ENCODE measurements around the gene MS4A4E. TPM values are rescaled to one million over a fixed set of nuclear protein-coding genes. Genes with fewer than 3 reads are reported as not detected.

MS4A4E gene
- polyA plus RNA-seq, 4 donors, result 0.56 to 0.61 TPM; not detected in 2

DNA sequence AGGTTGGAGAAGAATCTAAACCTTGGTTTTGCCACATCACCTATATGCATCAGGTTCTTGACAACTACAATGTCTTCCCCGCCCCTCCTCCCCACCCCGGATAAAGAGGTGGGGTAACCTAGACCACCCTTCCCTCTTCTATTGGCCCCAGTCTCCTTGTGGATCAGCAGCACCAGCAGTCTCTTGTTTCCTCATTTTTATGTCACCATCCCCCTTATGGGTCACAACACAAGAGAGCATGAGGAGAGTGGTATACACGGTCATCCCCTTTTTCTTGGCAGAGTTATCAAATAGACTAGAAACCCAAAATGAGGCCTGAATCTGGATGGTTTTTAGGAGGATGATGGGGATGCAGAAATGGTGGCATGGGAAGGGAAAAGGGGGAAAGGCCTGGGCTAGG lies 1.2 kb downstream of the MS4A4E start:
- H3K4me3 ChIP-seq (ENCODE audit: low read depth in 1 of 3, low read length in 3 of 3), result no peak overlapping the region
- H3K9me3 ChIP-seq (ENCODE audit: control insufficient read depth in 2 of 2, insufficient read depth in 1 of 2, low read depth in 1 of 2, low read length in 1 of 2), result no peaks in the 10 kb centered on the region
- H3K27me3 ChIP-seq (ENCODE audit: control insufficient read depth in 3 of 3, insufficient read depth in 3 of 3, low read length in 3 of 3), result no peaks in the 10 kb centered on the region
- H3K36me3 ChIP-seq (ENCODE audit: control insufficient read depth in 3 of 3, insufficient read depth in 2 of 3, low read depth in 1 of 3, low read length in 3 of 3), result no peaks in the 10 kb centered on the region
- H3K27ac ChIP-seq (ENCODE audit: low read depth in 1 of 3, low read length in 2 of 3), result no peak overlapping the region
- no peaks in the 10 kb centered on the region for H3K4me1 ChIP-seq (ENCODE audit: control insufficient read depth in 3 of 3, insufficient read depth in 2 of 3, low read depth in 1 of 3, low read length in 2 of 3)
- WGBS, 3 donors, result 85 to 90% (median 89%) methylated on average over 3 of the region's 3 CpGs
- FAIRE-seq, result no peak
- no peak for DNase-seq

DNA sequence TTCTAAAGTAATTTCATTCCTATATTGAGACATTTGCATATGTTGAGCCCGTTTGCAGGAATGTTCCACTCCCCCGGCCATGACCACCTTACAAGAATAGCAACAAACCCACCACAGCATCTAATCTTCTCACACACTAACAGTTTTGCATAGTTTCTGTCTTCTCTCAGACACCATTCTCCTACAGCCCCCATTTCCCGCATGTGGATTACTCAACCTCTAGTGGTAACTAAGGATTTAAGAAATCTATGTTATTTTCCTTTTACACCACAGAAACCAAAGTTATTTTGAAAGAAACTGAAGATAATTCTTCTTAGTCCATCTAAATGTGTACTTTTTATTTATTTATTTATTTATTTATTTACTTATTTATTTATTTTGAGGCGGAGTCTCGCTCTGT lies 2.3 kb downstream of the MS4A4E start:
- DNase-seq (no peak), FAIRE-seq (no peak)
- Histone ChIP-seq H3K9me3 (ENCODE audit: control insufficient read depth in 2 of 2, insufficient read depth in 1 of 2, low read depth in 1 of 2, low read length in 1 of 2) (no peaks in the 10 kb centered on the region), H3K4me1 (ENCODE audit: control insufficient read depth in 3 of 3, insufficient read depth in 2 of 3, low read depth in 1 of 3, low read length in 2 of 3) (no peaks in the 10 kb centered on the region), H3K36me3 (ENCODE audit: control insufficient read depth in 3 of 3, insufficient read depth in 2 of 3, low read depth in 1 of 3, low read length in 3 of 3) (no peaks in the 10 kb centered on the region), H3K4me3 (ENCODE audit: low read depth in 1 of 3, low read length in 3 of 3) (no peak overlapping the region), H3K27ac (ENCODE audit: low read depth in 1 of 3, low read length in 2 of 3) (no peak overlapping the region), H3K27me3 (ENCODE audit: control insufficient read depth in 3 of 3, insufficient read depth in 3 of 3, low read length in 3 of 3) (no peaks in the 10 kb centered on the region)
- WGBS, 3 donors, result 80 to 83% (median 83%) methylated on average over 5 of the region's 5 CpGs

DNA sequence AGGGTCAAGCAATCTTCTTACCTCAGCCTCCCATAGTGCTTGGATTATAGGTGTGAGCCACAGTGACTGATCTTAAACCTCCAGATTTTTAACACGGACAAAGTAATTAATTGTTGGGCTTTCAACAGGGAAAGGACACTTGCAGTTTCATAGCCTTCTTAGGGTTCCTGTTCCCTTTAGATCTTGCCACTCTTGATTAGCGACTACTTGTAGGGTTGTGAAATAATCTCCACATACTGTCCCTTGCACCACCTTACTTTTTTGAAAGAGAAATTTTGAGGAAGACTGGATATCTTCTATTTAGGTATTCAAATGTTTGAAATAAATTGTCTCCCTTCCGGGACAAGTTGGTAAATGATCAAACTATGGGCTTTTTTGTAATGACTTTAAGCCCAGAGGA lies 7.6 kb downstream of the MS4A4E start:
- Histone ChIP-seq H3K9me3 (ENCODE audit: control insufficient read depth in 2 of 2, insufficient read depth in 1 of 2, low read depth in 1 of 2, low read length in 1 of 2) (no peaks in the 10 kb centered on the region), H3K36me3 (ENCODE audit: control insufficient read depth in 3 of 3, insufficient read depth in 2 of 3, low read depth in 1 of 3, low read length in 3 of 3) (no peaks in the 10 kb centered on the region), H3K27ac (ENCODE audit: low read depth in 1 of 3, low read length in 2 of 3) (no peak overlapping the region), H3K4me3 (ENCODE audit: low read depth in 1 of 3, low read length in 3 of 3) (no peak overlapping the region), H3K27me3 (ENCODE audit: control insufficient read depth in 3 of 3, insufficient read depth in 3 of 3, low read length in 3 of 3) (no peaks in the 10 kb centered on the region), H3K4me1 (ENCODE audit: control insufficient read depth in 3 of 3, insufficient read depth in 2 of 3, low read depth in 1 of 3, low read length in 2 of 3) (no peaks in the 10 kb centered on the region)
- FAIRE-seq (no peak), DNase-seq (no peak)
- 80 to 86% (median 82%) methylated on average over 3 of the region's 3 CpGs for WGBS, 3 donors

- no peaks in the 10 kb centered on the region for H3K9me3 ChIP-seq (ENCODE audit: control insufficient read depth in 2 of 2, insufficient read depth in 1 of 2, low read depth in 1 of 2, low read length in 1 of 2)
- no peak for FAIRE-seq
Measured at GRCh38 chr11:60230681-60231080, 12.3 kb downstream of the MS4A4E start.

GRCh38 chr11:60222141-60222540 lies 20.8 kb downstream of the MS4A4E start:
- DNase-seq, result no peak
- H3K9me3 ChIP-seq (ENCODE audit: control insufficient read depth in 2 of 2, insufficient read depth in 1 of 2, low read depth in 1 of 2, low read length in 1 of 2), result no peaks in the 10 kb centered on the region
- no peak for FAIRE-seq
- H3K4me1 ChIP-seq (ENCODE audit: control insufficient read depth in 3 of 3, insufficient read depth in 2 of 3, low read depth in 1 of 3, low read length in 2 of 3), result no peaks in the 10 kb centered on the region
- 87 to 93% (median 90%) methylated on average over 4 of the region's 4 CpGs for WGBS, 3 donors
- no peaks in the 10 kb centered on the region for H3K36me3 ChIP-seq (ENCODE audit: control insufficient read depth in 3 of 3, insufficient read depth in 2 of 3, low read depth in 1 of 3, low read length in 3 of 3)
- no peak overlapping the region for H3K27ac ChIP-seq (ENCODE audit: low read depth in 1 of 3, low read length in 2 of 3)
- no peak overlapping the region for H3K4me3 ChIP-seq (ENCODE audit: low read depth in 1 of 3, low read length in 3 of 3)
- no peaks in the 10 kb centered on the region for H3K27me3 ChIP-seq (ENCODE audit: control insufficient read depth in 3 of 3, insufficient read depth in 3 of 3, low read length in 3 of 3)

More at GRCh38 chr11:60230681-60231080, 12.3 kb downstream of the MS4A4E start:
- WGBS, 3 donors, result 32 to 63% (median 44%) methylated on average over 1 of the region's 1 CpG
- Histone ChIP-seq H3K27ac (ENCODE audit: low read depth in 1 of 3, low read length in 2 of 3) (no peak overlapping the region), H3K4me1 (ENCODE audit: control insufficient read depth in 3 of 3, insufficient read depth in 2 of 3, low read depth in 1 of 3, low read length in 2 of 3) (no peaks in the 10 kb centered on the region), H3K36me3 (ENCODE audit: control insufficient read depth in 3 of 3, insufficient read depth in 2 of 3, low read depth in 1 of 3, low read length in 3 of 3) (no peaks in the 10 kb centered on the region), H3K4me3 (ENCODE audit: low read depth in 1 of 3, low read length in 3 of 3) (no peak overlapping the region), H3K27me3 (ENCODE audit: control insufficient read depth in 3 of 3, insufficient read depth in 3 of 3, low read length in 3 of 3) (no peaks in the 10 kb centered on the region)
- DNase-seq, result no peak

- Histone ChIP-seq H3K36me3 (ENCODE audit: control insufficient read depth in 3 of 3, insufficient read depth in 2 of 3, low read depth in 1 of 3, low read length in 3 of 3) (no peaks in the 10 kb centered on the region), H3K4me1 (ENCODE audit: control insufficient read depth in 3 of 3, insufficient read depth in 2 of 3, low read depth in 1 of 3, low read length in 2 of 3) (no peaks in the 10 kb centered on the region), H3K4me3 (ENCODE audit: low read depth in 1 of 3, low read length in 3 of 3) (no peak overlapping the region), H3K9me3 (ENCODE audit: control insufficient read depth in 2 of 2, insufficient read depth in 1 of 2, low read depth in 1 of 2, low read length in 1 of 2) (no peaks in the 10 kb centered on the region), H3K27ac (ENCODE audit: low read depth in 1 of 3, low read length in 2 of 3) (no peak overlapping the region), H3K27me3 (ENCODE audit: control insufficient read depth in 3 of 3, insufficient read depth in 3 of 3, low read length in 3 of 3) (no peaks in the 10 kb centered on the region)
- DNase-seq, result no peak
- FAIRE-seq, result no peak
- WGBS, 3 donors, result 55 to 70% (median 67%) methylated on average over 3 of the region's 3 CpGs
Measured at GRCh38 chr11:60221692-60222091, 21.2 kb downstream of the MS4A4E start.

DNA sequence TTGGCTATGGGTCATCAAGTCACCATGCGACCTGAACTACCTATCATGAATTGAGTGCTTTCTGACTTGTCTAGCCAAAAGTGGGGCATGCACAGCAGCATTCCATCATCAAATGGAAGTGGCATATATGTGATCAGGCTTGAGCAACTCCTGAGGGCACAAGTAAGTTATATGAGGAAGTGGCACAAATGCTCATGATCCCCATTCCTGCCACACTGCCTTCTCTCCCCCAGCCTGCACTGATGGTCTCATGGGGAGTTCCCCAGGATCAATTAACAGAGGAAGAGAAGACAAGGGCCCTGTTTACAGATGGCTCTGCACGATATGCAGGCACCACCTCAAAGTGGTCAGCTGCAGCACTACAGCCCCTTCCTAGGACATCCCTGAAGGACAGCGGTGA lies 21.8 kb downstream of the MS4A4E start:
- no peak for DNase-seq
- no peak for FAIRE-seq

DNA sequence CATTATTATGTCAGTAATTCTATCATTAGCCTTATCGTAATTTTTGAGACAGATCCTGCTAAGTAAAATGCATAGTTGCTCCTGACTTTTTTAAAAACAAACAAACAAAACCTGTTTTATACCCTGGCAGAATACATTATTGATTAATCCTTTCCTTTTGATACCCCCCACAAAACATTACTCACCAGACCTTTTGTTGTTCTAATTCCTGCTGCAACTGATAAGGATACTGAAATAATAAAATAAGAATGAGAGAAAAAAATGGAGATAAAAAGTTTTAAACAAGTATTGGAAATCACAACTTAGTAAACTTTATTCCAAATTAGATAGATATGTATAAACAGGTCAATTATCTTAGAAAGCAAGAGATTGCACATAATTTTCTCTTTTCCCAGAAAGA lies 28.6 kb downstream of the MS4A4E start:
- 61 to 83% (median 68%) methylated on average over 1 of the region's 1 CpG for WGBS, 3 donors
- no peak overlapping the region for H3K27ac ChIP-seq (ENCODE audit: low read depth in 1 of 3, low read length in 2 of 3)
- FAIRE-seq (no peak), DNase-seq (no peak)
- no peaks in the 10 kb centered on the region for H3K27me3 ChIP-seq (ENCODE audit: control insufficient read depth in 3 of 3, insufficient read depth in 3 of 3, low read length in 3 of 3)
- no peak overlapping the region for H3K4me3 ChIP-seq (ENCODE audit: low read depth in 1 of 3, low read length in 3 of 3)
- H3K4me1 ChIP-seq (ENCODE audit: control insufficient read depth in 3 of 3, insufficient read depth in 2 of 3, low read depth in 1 of 3, low read length in 2 of 3), result no peaks in the 10 kb centered on the region
- no peaks in the 10 kb centered on the region for H3K36me3 ChIP-seq (ENCODE audit: control insufficient read depth in 3 of 3, insufficient read depth in 2 of 3, low read depth in 1 of 3, low read length in 3 of 3)
- H3K9me3 ChIP-seq (ENCODE audit: control insufficient read depth in 2 of 2, insufficient read depth in 1 of 2, low read depth in 1 of 2, low read length in 1 of 2), result no peaks in the 10 kb centered on the region

More for the DNA sequence above, 21.8 kb downstream of the MS4A4E start:
- Histone ChIP-seq H3K27ac (ENCODE audit: low read depth in 1 of 3, low read length in 2 of 3) (no peak overlapping the region), H3K4me3 (ENCODE audit: low read depth in 1 of 3, low read length in 3 of 3) (no peak overlapping the region), H3K4me1 (ENCODE audit: control insufficient read depth in 3 of 3, insufficient read depth in 2 of 3, low read depth in 1 of 3, low read length in 2 of 3) (no peaks in the 10 kb centered on the region), H3K36me3 (ENCODE audit: control insufficient read depth in 3 of 3, insufficient read depth in 2 of 3, low read depth in 1 of 3, low read length in 3 of 3) (no peaks in the 10 kb centered on the region), H3K9me3 (ENCODE audit: control insufficient read depth in 2 of 2, insufficient read depth in 1 of 2, low read depth in 1 of 2, low read length in 1 of 2) (no peaks in the 10 kb centered on the region), H3K27me3 (ENCODE audit: control insufficient read depth in 3 of 3, insufficient read depth in 3 of 3, low read length in 3 of 3) (no peaks in the 10 kb centered on the region)
- 85 to 88% (median 87%) methylated on average over 3 of the region's 3 CpGs for WGBS, 3 donors

- Histone ChIP-seq H3K4me3 (ENCODE audit: low read depth in 1 of 3, low read length in 3 of 3) (no peak overlapping the region), H3K27ac (ENCODE audit: low read depth in 1 of 3, low read length in 2 of 3) (no peak overlapping the region), H3K4me1 (ENCODE audit: control insufficient read depth in 3 of 3, insufficient read depth in 2 of 3, low read depth in 1 of 3, low read length in 2 of 3) (no peaks in the 10 kb centered on the region), H3K9me3 (ENCODE audit: control insufficient read depth in 2 of 2, insufficient read depth in 1 of 2, low read depth in 1 of 2, low read length in 1 of 2) (no peaks in the 10 kb centered on the region), H3K27me3 (ENCODE audit: control insufficient read depth in 3 of 3, insufficient read depth in 3 of 3, low read length in 3 of 3) (no peaks in the 10 kb centered on the region), H3K36me3 (ENCODE audit: control insufficient read depth in 3 of 3, insufficient read depth in 2 of 3, low read depth in 1 of 3, low read length in 3 of 3) (no peaks in the 10 kb centered on the region)
- no peak for DNase-seq
- FAIRE-seq, result no peak
- 84 to 90% (median 87%) methylated on average over 4 of the region's 4 CpGs for WGBS, 3 donors
Measured at GRCh38 chr11:60211206-60211605, 31.7 kb downstream of the MS4A4E start.
